H1 (cell line): Measurements from ENCODE around the gene MACC1.

Source experiments
- BRCA1 ChIP-seq: IDR thresholded peaks from 2 replicates; pipeline ENCODE4 v1.6.1; 2012; ENCODE audit warnings: low read depth, low read length, improper control_type of control experiment
- EZH2 ChIP-seq: fragments of 200-600 bp; sonication (generic); IDR thresholded peaks from 2 replicates; pipeline ENCODE4 v1.7.1; 2012; ENCODE audit warnings: low read depth, mild to moderate bottlenecking, moderate library complexity, low read length, inconsistent platforms; ENCODE audit not compliant: severe bottlenecking
- NRF1 ChIP-seq: IDR thresholded peaks from 2 replicates; pipeline ENCODE4 v1.6.1; 2011; ENCODE audit warnings: mild to moderate bottlenecking, low read depth, low read length, improper control_type of control experiment
- POLR2A ChIP-seq, 2 experiments: IDR thresholded peaks; 1 replicate in 1 of 2; 2 replicates in 1 of 2; pipeline ENCODE4 v1.6.1; 2011; ENCODE audit warnings: low read depth in 2 of 2, low read length in 2 of 2, mild to moderate bottlenecking in 2 of 2; ENCODE audit errors: control extremely low read depth in 1 of 2
- POLR2AphosphoS5 ChIP-seq: IDR thresholded peaks from 2 replicates; pipeline ENCODE4 v1.6.1; 2011; ENCODE audit warnings: low read depth, low read length
- SIN3A ChIP-seq, 2 experiments: IDR thresholded peaks in 1 of 2; conservative IDR thresholded peaks in 1 of 2; 2 replicates each; pipeline ENCODE4 v1.6.1; 2011 to 2012; ENCODE audit warnings: low read length in 2 of 2, improper control_type of control experiment in 1 of 2, low read depth in 1 of 2, mild to moderate bottlenecking in 1 of 2
- SP2 ChIP-seq: IDR thresholded peaks from 2 replicates; pipeline ENCODE4 v1.6.1; 2012; ENCODE audit warnings: mild to moderate bottlenecking, low read length, inconsistent platforms
- TAF7 ChIP-seq: optimal IDR thresholded peaks from 2 replicates; pipeline ENCODE3; 2011; ENCODE audit warnings: low read depth, mild to moderate bottlenecking, inconsistent platforms, low read length, moderate library complexity, borderline replicate concordance
- TF ChIP-seq, protein P1 (sequence below), 3 experiments: IDR thresholded peaks; 1 replicate in 2 of 3; 2 replicates in 1 of 3; pipeline versions ENCODE4 v1.5.1 to v1.6.1; 2011; ENCODE audit warnings: low read length in 3 of 3, mild to moderate bottlenecking in 3 of 3, inconsistent platforms in 2 of 3, low read depth in 1 of 3, moderate library complexity in 1 of 3; ENCODE audit not compliant: insufficient read depth in 1 of 3; ENCODE audit errors: control extremely low read depth in 1 of 3
- TF ChIP-seq, protein P2 (sequence below): IDR thresholded peaks from 2 replicates; pipeline ENCODE4 v1.6.1; 2012; ENCODE audit warnings: inconsistent platforms
- TF ChIP-seq, protein P3 (sequence below): IDR thresholded peaks from 2 replicates; pipeline ENCODE4 v1.6.1; 2011; ENCODE audit warnings: low read depth, mild to moderate bottlenecking, low read length; ENCODE audit not compliant: insufficient read depth

DNA sequence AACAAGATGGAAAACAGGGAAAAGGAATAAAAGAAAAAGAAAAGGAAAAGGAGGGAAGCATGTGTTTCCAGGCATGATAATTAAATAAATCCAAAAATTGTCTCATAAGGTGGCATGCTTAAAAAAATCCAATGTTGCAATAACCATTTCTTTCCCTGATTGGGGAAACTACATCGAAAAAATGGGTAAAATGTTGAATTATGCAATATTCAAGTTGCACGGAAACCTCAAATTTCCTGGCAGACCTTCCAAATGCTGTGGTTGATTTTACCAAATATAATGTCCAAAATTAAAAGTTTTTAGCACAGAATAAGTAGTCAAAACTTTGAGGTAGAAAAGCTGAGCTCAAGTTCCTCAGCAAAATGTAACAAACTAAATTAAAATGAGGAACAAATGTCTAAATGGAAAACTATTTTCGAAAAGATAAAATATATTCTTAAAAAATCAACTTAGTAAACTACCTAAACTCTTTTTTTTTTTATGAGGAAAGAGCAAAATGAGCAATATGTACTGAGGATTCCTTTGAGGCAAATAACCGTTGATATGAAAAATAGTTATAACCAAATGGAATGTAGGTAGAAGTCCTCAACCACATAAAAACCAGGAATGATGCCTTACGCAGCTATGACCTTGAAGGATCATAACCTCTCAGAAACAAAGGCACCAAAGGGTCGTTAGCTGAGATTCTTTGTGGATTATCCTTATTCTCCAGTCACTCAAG is 52.6 kb downstream of the MACC1 start:
- TF ChIP-seq, protein P1, sequence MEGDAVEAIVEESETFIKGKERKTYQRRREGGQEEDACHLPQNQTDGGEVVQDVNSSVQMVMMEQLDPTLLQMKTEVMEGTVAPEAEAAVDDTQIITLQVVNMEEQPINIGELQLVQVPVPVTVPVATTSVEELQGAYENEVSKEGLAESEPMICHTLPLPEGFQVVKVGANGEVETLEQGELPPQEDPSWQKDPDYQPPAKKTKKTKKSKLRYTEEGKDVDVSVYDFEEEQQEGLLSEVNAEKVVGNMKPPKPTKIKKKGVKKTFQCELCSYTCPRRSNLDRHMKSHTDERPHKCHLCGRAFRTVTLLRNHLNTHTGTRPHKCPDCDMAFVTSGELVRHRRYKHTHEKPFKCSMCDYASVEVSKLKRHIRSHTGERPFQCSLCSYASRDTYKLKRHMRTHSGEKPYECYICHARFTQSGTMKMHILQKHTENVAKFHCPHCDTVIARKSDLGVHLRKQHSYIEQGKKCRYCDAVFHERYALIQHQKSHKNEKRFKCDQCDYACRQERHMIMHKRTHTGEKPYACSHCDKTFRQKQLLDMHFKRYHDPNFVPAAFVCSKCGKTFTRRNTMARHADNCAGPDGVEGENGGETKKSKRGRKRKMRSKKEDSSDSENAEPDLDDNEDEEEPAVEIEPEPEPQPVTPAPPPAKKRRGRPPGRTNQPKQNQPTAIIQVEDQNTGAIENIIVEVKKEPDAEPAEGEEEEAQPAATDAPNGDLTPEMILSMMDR (IDR thresholded peaks at IDR 0.05; ENCODE audit: control extremely low read depth in 1 of 3, insufficient read depth in 1 of 3, low read depth in 1 of 3, low read length in 3 of 3), result no peak
- TF ChIP-seq BRCA1 (no peak), TAF7 (no peak), NRF1 (no peak), POLR2AphosphoS5 (no peak), EZH2 (no peak), SIN3A (conservative IDR thresholded peaks at IDR 0.05 in 1 of 2, IDR thresholded peaks at IDR 0.05 in 1 of 2; ENCODE audit: low read depth in 1 of 2, low read length in 2 of 2) (no peak), SP2 (no peak), POLR2A (IDR thresholded peaks at IDR 0.05; ENCODE audit: control extremely low read depth in 1 of 2, low read depth in 2 of 2, low read length in 2 of 2) (no peak)
- TF ChIP-seq, protein P2, sequence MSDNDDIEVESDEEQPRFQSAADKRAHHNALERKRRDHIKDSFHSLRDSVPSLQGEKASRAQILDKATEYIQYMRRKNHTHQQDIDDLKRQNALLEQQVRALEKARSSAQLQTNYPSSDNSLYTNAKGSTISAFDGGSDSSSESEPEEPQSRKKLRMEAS, result no peak
- TF ChIP-seq, protein P3, sequence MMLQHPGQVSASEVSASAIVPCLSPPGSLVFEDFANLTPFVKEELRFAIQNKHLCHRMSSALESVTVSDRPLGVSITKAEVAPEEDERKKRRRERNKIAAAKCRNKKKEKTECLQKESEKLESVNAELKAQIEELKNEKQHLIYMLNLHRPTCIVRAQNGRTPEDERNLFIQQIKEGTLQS, result no peak
